Motor neuron (in vitro differentiated cells): Measurements from ENCODE around the gene LY6G5B. TPM values are rescaled to one million over a fixed set of nuclear protein-coding genes. Genes with fewer than 3 reads are reported as not detected.
"Not testable (repeated sequence)": the region's sequence is repeated elsewhere in the genome, so short reads cannot be mapped to it uniquely, and the experiment has no call there.

Experiments
- ATAC-seq, 8 experiments: fragments of 200-7000 bp; cut with Tn5 transposase; replicated peaks in 6 of 8; 2 replicates each; pipeline ENCODE4 v1.8.0; 2021; ENCODE audit warnings: mild to moderate bottlenecking in 8 of 8, moderate library complexity in 8 of 8
- H3K27ac ChIP-seq, 2 donors: fragments of 250-450 bp; sonication (Bioruptor Pico); 2 replicates each; pipeline ENCODE4 v1.9.0; 2021; ENCODE audit warnings: antibody characterized with exemption in 2 of 2, mild to moderate bottlenecking in 2 of 2, moderate library complexity in 1 of 2
- H3K4me1 ChIP-seq, 2 donors: fragments of 250-450 bp; sonication (Bioruptor Pico); replicated peaks in 1 of 2; 2 replicates each; pipeline ENCODE4 v1.6.1; 2021; ENCODE audit warnings: antibody characterized with exemption in 2 of 2, mild to moderate bottlenecking in 2 of 2, moderate library complexity in 1 of 2
- H3K4me3 ChIP-seq, 5 donors: fragments of 250-450 bp; sonication (Bioruptor Pico); 2 replicates each; pipeline ENCODE4 v1.9.0; 2021; ENCODE audit warnings: antibody characterized with exemption in 5 of 5, mild to moderate bottlenecking in 5 of 5, moderate library complexity in 4 of 5
- WGBS, 10 experiments: fragments of 450-650 bp; shearing (Covaris generic); methylation state at CpG; one replicate each; pipeline ENCODE4 v1.0.0; 2022; 5-methylcytosine and 5-hydroxymethylcytosine counted together
- in situ Hi-C, 9 experiments: fragments of 400-800 bp; cut with MboI; loops; one replicate each; pipeline ENCODE4 v1.15.0; 2021; ENCODE audit warnings: low sequenced_read_pairs in 9 of 9, low pct_unique_long_range_greater_than_20kb in 2 of 9; ENCODE audit not compliant: unreplicated experiment in 9 of 9
- total RNA-seq, 8 experiments: library from RNA; unstranded; fragments of 300-600 nt; gene quantifications; 2 replicates each; pipeline versions ENCODE4 v1.2.3 to v1.2.4, GENCODE V29; 2022

The LY6G5B gene
- total RNA-seq, 8 experiments from 2014 or later, result 3.0 to 20.9 (median 6.3) TPM

DNA sequence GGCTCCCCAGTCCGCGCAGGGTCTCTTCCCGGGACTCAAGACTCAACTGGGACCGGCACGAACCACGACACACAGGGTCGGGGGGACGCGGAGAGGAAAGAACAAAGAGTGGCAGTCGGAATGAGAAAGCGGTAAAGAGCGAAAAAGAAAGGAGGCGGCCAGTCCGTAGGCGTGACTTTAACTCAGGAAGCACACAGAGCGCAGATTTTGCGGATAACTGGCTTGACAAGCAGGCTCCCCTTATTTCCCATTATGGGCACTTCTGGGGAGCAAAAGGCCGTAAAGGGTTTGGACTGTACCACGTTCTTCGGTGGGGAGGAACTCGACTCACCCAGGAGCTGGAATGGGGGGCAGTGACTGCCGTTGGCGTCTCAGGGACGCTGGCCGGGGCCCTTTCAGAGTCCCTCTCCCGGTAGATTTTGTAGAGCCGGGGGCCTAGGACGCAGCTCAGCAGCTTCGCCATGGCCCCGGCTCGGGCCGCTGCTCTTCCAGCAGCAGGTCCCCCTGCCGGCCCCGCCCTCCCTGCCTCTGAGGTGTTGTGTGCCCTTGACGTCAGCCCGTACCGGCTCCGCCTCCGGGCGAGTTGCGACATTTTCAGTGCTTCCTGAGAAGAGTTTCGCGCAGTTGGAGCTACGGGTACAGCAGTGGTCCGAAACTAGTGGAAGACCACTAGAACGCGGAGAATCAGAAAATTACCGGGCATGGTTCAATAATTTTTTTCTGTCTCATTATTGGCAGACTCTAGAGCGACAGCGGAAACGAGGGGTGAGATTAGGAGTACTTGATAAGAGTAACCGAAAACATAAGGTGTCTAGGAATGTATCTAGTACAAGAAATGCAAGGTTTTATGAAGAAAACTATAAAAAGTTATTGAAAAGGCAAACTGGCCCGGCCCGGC is 33.3 kb downstream of the LY6G5B start, which contains the start of gene ABHD16A:
Gene ABHD16A (minus strand): TSS at position 506 of the 898 bp plus-strand sequence. CDS start 43 bp downstream, at position 463.
- WGBS, 10 experiments, result 0 to 7% (median 2%) methylated on average over 3 to 37 of the region's 54 CpGs
- Histone ChIP-seq H3K4me3 (peak within 1 kb of the TSS; percentile 67 to 93 (median 85)), H3K27ac (peak within 1 kb of the TSS; percentile 92 to 95), H3K4me1 (peaks cover 10% of the 10 kb centered on the region in 2 donors)
- in situ Hi-C loops, result no loop called here
- peak; percentile 94 to 98 (median 96) for ATAC-seq

- H3K4me1 ChIP-seq, result peaks cover 8 to 10% of the 10 kb centered on the region in 2 donors
- ATAC-seq, result no peak
- 37 to 100% (median 89%) methylated on average over 3 to 6 of the region's 6 CpGs; no CpG with 5 or more reads in 1 of the 10 experiments for WGBS, 10 experiments
- in situ Hi-C loops, result no loop called here
- H3K27ac ChIP-seq, result no peak overlapping the region
- H3K4me3 ChIP-seq, result no peak overlapping the region
Measured at GRCh38 chr6:31705931-31706330, 36.2 kb downstream of the LY6G5B start.

DNA sequence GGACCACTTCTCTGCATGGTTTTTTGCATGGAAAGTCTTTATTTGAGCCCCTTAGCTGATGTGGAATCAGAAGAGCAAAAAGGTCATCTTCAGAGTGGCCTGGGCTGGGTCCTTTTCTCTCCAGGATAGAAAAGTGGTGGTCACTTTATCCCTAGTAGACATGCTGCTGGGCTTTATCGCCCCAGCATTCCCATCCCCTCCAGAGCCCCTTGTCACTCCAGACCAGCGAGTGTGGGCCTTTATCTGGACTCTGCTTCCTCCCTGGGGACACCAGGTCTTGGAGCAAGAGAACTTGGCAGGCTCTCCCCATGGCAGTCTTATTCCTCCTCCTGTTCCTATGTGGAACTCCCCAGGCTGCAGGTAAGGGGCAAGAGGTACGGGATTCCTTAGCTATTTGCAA is 36.8 kb downstream of the LY6G5B start, which contains the start of gene LY6G6F:
Gene LY6G6F (plus strand): TSS at position 268 of the 400 bp plus-strand sequence. CDS start 41 bp downstream, at position 309.
- peaks cover under 1 to 4% of the 10 kb centered on the region in 2 donors for H3K4me1 ChIP-seq
- ATAC-seq, result no peak
- no peak within 1 kb of the TSS for H3K4me3 ChIP-seq
- H3K27ac ChIP-seq, result no peak within 1 kb of the TSS
- 20 to 86% (median 57%) methylated on average over 1 to 2 of the region's 3 CpGs; no CpG with 5 or more reads in 5 of the 10 experiments for WGBS, 10 experiments
- in situ Hi-C loops, result no loop called here

GRCh38 chr6:31707701-31708100 is 37.9 kb downstream of the LY6G5B start:
- H3K27ac ChIP-seq, result no peak overlapping the region

DNA sequence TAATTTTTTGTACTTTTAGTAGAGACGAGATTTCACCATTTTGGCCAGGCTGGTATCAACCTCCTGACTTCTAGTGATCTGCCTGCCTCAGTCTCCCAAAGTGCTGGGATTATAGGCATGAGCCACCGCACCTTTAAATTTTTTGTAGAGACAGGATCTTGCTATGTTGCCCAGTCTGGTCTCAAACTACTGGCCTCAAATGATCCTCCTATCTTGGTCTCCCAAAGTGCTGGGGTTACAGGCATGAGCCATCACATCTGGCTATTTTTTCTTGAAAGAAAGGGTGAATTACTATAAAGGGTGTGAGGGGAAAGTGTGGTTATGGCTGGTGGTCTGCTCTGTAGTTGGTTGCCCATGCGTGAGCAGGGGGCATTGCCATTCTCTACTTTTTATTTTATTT is 38.4 kb downstream of the LY6G5B start:
- Histone ChIP-seq H3K27ac (no peak overlapping the region), H3K4me3 (no peak overlapping the region), H3K4me1 (no peaks in the 10 kb centered on the region)
- no peak for ATAC-seq
- WGBS, 10 experiments, result 33 to 100% (median 80%) methylated on average over 1 to 3 of the region's 3 CpGs; no CpG with 5 or more reads in 3 of the 10 experiments
- in situ Hi-C loops, result no loop called here

More at GRCh38 chr6:31707701-31708100, 37.9 kb downstream of the LY6G5B start:
- Histone ChIP-seq H3K4me1 (no peaks in the 10 kb centered on the region), H3K4me3 (no peak overlapping the region)
- ATAC-seq, result no peak
- in situ Hi-C loops, result no loop called here
- WGBS, 10 experiments, result 68 to 83% methylated on average over 2 to 6 of the region's 10 CpGs; no CpG with 5 or more reads in 8 of the 10 experiments

- H3K4me3 ChIP-seq, in situ Hi-C loops, H3K27ac ChIP-seq, ATAC-seq, H3K4me1 ChIP-seq: not testable (repeated sequence)
- WGBS, 10 experiments, result 67 to 100% (median 90%) methylated on average over 3 to 6 of the region's 11 CpGs; no CpG with 5 or more reads in 6 of the 10 experiments
Measured at GRCh38 chr6:31709157-31709556, 39.4 kb downstream of the LY6G5B start.

DNA sequence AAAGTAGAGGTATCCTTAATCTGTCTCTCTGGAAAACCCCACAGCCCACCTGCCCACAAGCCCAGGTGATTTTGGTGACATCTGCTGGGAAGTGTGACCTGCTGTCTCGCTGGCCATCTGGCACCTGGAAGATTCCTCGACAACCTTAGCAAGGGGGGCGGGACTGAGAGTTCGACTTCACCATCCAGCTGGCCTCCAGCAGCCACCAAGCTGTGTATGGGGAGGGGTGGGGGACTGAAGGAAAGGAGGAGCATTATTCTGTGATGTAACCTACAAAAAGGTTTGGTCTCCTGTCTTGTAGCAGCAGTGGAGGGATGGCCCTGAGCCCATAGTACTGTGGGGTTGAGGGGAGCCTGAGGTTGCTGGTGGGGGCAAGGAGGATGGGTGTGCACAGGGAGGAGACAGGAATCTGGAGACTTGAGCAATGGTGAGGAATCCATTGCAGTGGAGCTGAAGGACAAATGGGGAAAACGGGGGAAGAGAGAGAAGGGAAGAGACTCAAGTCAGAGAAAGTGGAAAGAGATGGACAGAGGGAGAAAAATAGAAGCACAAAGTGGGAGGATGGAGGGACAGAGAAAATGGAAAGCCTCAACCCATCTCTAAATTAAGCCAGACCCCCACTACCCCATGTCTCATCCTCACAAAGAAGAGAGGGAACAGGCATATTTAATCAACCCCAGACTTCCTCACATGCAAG is 40.9 kb downstream of the LY6G5B start:
- no peak overlapping the region for H3K4me3 ChIP-seq
- H3K27ac ChIP-seq, result no peak overlapping the region
- peaks cover 9 to 12% of the 10 kb centered on the region in 2 donors for H3K4me1 ChIP-seq
- no peak for ATAC-seq
- 0 to 71% (median 50%) methylated on average over 1 to 3 of the region's 5 CpGs; no CpG with 5 or more reads in 5 of the 10 experiments for WGBS, 10 experiments
- in situ Hi-C loops, result no loop called here

DNA sequence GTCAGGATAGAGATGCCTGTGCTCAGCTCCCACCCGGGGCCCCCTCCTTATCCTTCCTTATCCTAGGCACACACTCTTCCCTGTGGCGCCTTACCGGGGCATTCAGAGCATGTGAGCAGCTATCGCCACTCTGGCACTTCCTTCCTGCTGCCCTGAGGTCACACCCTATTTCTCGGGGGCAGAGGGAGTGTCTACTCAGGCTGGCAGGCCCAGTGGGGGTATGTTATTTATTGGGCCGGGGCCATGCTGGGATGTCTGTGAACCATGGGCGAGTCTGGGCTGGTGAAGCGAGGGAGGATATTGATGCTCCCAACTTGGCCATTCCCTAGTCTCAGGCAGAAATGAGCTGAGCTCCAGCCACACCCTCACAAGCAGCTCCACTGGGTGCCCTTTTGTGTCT is 41.5 kb downstream of the LY6G5B start:
- in situ Hi-C loops, result no loop called here
- Histone ChIP-seq H3K4me3 (no peak overlapping the region), H3K27ac (no peak overlapping the region), H3K4me1 (peaks cover 9 to 12% of the 10 kb centered on the region in 2 donors)
- WGBS, 10 experiments, result 53 to 87% (median 68%) methylated on average over 3 to 4 of the region's 8 CpGs; no CpG with 5 or more reads in 7 of the 10 experiments
- ATAC-seq, result no peak

DNA sequence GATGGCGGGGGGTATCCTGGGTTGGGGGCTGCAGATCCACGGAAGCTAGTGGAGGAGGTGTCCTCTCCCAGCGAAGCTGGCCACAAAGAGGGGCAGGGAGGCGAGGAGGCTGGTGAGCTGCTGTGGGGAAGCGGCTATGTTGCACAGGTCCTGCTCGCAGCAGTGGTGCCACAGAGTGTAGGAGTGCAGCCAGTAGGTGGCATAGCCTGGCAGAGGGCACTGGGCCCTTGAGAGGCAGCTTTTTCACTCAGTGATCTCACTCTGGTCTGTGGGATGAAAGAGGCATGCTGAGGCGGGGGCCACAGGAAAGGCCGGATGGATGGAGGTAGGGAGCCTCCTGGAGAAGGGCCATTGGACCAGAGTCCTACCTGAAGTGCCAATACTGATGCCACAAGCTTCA is 42.5 kb downstream of the LY6G5B start:
- peak in 2 of 8 experiments; percentile 17 to 49 for ATAC-seq
- WGBS, 10 experiments, result 88 to 100% (median 93%) methylated on average over 1 to 6 of the region's 8 CpGs; no CpG with 5 or more reads in 6 of the 10 experiments
- in situ Hi-C loops, result no loop called here
- no peak overlapping the region for H3K27ac ChIP-seq
- H3K4me1 ChIP-seq, result peaks cover 9 to 12% of the 10 kb centered on the region in 2 donors
- no peak overlapping the region for H3K4me3 ChIP-seq

DNA sequence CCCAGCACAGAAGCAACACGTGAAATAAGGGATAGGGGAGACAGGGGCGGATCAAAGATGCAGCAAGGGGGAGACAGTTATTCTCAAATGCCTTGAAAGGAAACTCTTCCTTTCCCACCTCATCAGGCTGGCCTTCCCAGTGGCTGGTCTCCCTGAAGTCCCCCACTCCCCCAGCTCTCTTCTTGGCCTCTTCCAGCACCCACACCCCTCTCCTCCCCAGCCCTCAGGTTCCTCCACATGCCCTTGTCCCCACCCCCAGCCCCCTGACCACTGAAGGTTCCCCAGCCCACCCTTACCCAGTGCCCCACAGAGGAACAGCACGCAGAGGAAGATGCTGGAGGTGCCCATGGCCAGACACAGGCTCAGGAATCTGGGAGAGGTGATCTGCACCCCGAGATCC is 43.7 kb downstream of the LY6G5B start:
- Histone ChIP-seq H3K4me3 (no peak overlapping the region), H3K27ac (no peak overlapping the region), H3K4me1 (peaks cover 9 to 12% of the 10 kb centered on the region in 2 donors)
- in situ Hi-C loops, result no loop called here
- ATAC-seq, result no peak
- WGBS, 10 experiments, result 43 to 86% (median 75%) methylated on average over 1 to 2 of the region's 4 CpGs; no CpG with 5 or more reads in 4 of the 10 experiments

- 0 to 17% (median 0%) methylated on average over 1 of the region's 5 CpGs; no CpG with 5 or more reads in 7 of the 10 experiments for WGBS, 10 experiments
- in situ Hi-C loops, result no loop called here
- H3K4me1 ChIP-seq, result peaks cover 9 to 12% of the 10 kb centered on the region in 2 donors
- H3K27ac ChIP-seq, result no peak overlapping the region
- ATAC-seq, result peak; percentile 34 to 82 (median 68)
- H3K4me3 ChIP-seq, result no peak overlapping the region
Measured at GRCh38 chr6:31713991-31714684, 44.4 kb downstream of the LY6G5B start.
